GM12878 (cell line): ENCODE measurements around the gene SPG21. TPM values are rescaled to one million over a fixed set of nuclear protein-coding genes. Genes with fewer than 3 reads are reported as not detected.

Experiments
- ATAC-seq: fragments of 200-7000 bp; cut with Tn5 transposase; 3 replicates; pipeline ENCODE4 v1.9.1; 2020; ENCODE audit warnings: mild to moderate bottlenecking, moderate library complexity
- BruUV-seq: library from RNA; stranded (reverse); fragments of 400-500 nt; replicated peaks from 2 replicates; lab custom pipeline; 2021; lab: Mats Ljungman, UMichigan
- CTCF ChIA-PET: fragments of 300-600 bp; sonication (Branson Sonifier 250); formaldehyde crosslinking; extraction: SDS; loops from one replicate; lab custom pipeline; 2021; ENCODE audit warnings: inconsistent platforms; lab: Yijun Ruan, JAX
- POLR2A ChIA-PET: fragments of 350-600 bp; formaldehyde crosslinking; extraction: SDS; loops from one replicate; lab custom pipeline; 2021; ENCODE audit warnings: inconsistent platforms; lab: Charles Lee
- RAD21 ChIA-PET: fragments of 300-600 bp; sonication (Branson Sonifier 250); formaldehyde crosslinking; loops from one replicate; lab custom pipeline; 2023; ENCODE audit warnings: antibody characterized with exemption; ENCODE audit not compliant: unreplicated experiment; lab: Charles Lee
- SMC1A ChIA-PET: fragments of 300-600 bp; sonication (Branson Sonifier 250); formaldehyde crosslinking; loops from one replicate; lab custom pipeline; 2023; ENCODE audit not compliant: unreplicated experiment, uncharacterized antibody; lab: Charles Lee
- DNase-seq: peaks from one replicate; pipeline ENCODE4 v3.0.0-alpha.2; 2011; ENCODE audit warnings: low read depth, low spot score
- FAIRE-seq: peaks from 3 replicates; lab custom pipeline; 2011; peaks lifted over from hg19 to GRCh38; lab: Jason Lieb, UNC
- H2AFZ ChIP-seq: 2 replicates; pipeline ENCODE4 v1.6.0; 2011; ENCODE audit warnings: low read depth, low read length, control low read depth; ENCODE audit not compliant: control insufficient read depth
- H3K27ac ChIP-seq: 2 replicates; pipeline ENCODE4 v1.5.1; 2011; ENCODE audit warnings: control low read depth; ENCODE audit not compliant: control insufficient read depth, insufficient read depth
- H3K27me3 ChIP-seq, 2 experiments: replicated peaks in 1 of 2; 2 replicates each; pipeline versions ENCODE4 v1.6.0 to v1.6.1; 2011; ENCODE audit warnings: low read length in 1 of 2; ENCODE audit not compliant: control insufficient read depth in 2 of 2, insufficient read depth in 2 of 2
- H3K36me3 ChIP-seq, 2 experiments: 2 replicates each; pipeline ENCODE4 v1.5.1; 2011; ENCODE audit warnings: low read length in 1 of 2; ENCODE audit not compliant: control insufficient read depth in 2 of 2, insufficient read depth in 2 of 2
- H3K4me1 ChIP-seq: 2 replicates; pipeline ENCODE4 v1.6.1; 2011; ENCODE audit warnings: mild to moderate bottlenecking, low read length, moderate library complexity, mixed read lengths; ENCODE audit not compliant: control insufficient read depth, insufficient read depth
- H3K4me2 ChIP-seq: 2 replicates; pipeline ENCODE4 v1.6.0; 2011; ENCODE audit warnings: control low read depth; ENCODE audit not compliant: control insufficient read depth, insufficient read depth
- H3K4me3 ChIP-seq: fragments of 200-600 bp; sonication (generic); 2 replicates; pipeline ENCODE4 v1.5.1; 2016
- H3K79me2 ChIP-seq: 2 replicates; pipeline ENCODE4 v1.6.0; 2011; ENCODE audit warnings: low read length; ENCODE audit not compliant: control insufficient read depth, insufficient read depth
- H3K9ac ChIP-seq: 2 replicates; pipeline ENCODE4 v1.8.0; 2011; ENCODE audit warnings: low read length, control low read depth, mixed read lengths; ENCODE audit not compliant: control insufficient read depth, insufficient read depth
- H3K9me3 ChIP-seq: replicated peaks from 3 replicates; pipeline ENCODE4 v1.5.1; 2011; ENCODE audit warnings: mild to moderate bottlenecking, low read length; ENCODE audit not compliant: control insufficient read depth, insufficient read depth
- H4K20me1 ChIP-seq: 2 replicates; pipeline ENCODE4 v1.6.0; 2011; ENCODE audit not compliant: control insufficient read depth, insufficient read depth
- ATF2 ChIP-seq: IDR thresholded peaks from 2 replicates; pipeline ENCODE4 v1.6.1; 2012; ENCODE audit warnings: low read length, inconsistent platforms
- BACH1 ChIP-seq: fragments of 450-650 bp; IDR thresholded peaks from 2 replicates; pipeline ENCODE4 v1.6.1; 2017; ENCODE audit warnings: mild to moderate bottlenecking, borderline replicate concordance
- CEBPB ChIP-seq, 2 experiments: fragments of 150-350 bp in 1 of 2; IDR thresholded peaks; 2 replicates each; pipeline ENCODE4 v1.6.1; 2012 to 2014; ENCODE audit warnings: low read depth in 2 of 2, low read length in 2 of 2, borderline replicate concordance in 1 of 2, inconsistent platforms in 1 of 2
- CHD2 ChIP-seq: IDR thresholded peaks from 2 replicates; pipeline ENCODE4 v1.6.1; 2011; ENCODE audit warnings: low read depth, low read length, improper control_type of control experiment, borderline replicate concordance
- ESRRA ChIP-seq: IDR thresholded peaks from 2 replicates; pipeline ENCODE4 v1.6.1; 2012; ENCODE audit warnings: mild to moderate bottlenecking, low read length, improper control_type of control experiment
- HDGF ChIP-seq: fragments of 450-650 bp; IDR thresholded peaks from 2 replicates; pipeline ENCODE4 v1.6.1; 2016; ENCODE audit warnings: antibody characterized with exemption
- POLR2AphosphoS5 ChIP-seq: IDR thresholded peaks from 2 replicates; pipeline ENCODE4 v1.6.1; 2011; ENCODE audit warnings: mild to moderate bottlenecking, low read length, inconsistent platforms
- RAD51 ChIP-seq: fragments of 450-650 bp; IDR thresholded peaks from 2 replicates; pipeline ENCODE4 v1.6.1; 2016; ENCODE audit warnings: moderate library complexity, mild to moderate bottlenecking, inconsistent platforms
- RUNX3 ChIP-seq: IDR thresholded peaks from 2 replicates; pipeline ENCODE4 v1.6.1; 2012; ENCODE audit warnings: low read length, inconsistent platforms
- SIX5 ChIP-seq: IDR thresholded peaks from 2 replicates; pipeline ENCODE4 v1.6.1; 2011; ENCODE audit warnings: mild to moderate bottlenecking, low read depth, low read length, moderate library complexity; ENCODE audit not compliant: severe bottlenecking
- TBL1XR1 ChIP-seq: IDR thresholded peaks from 2 replicates; pipeline ENCODE4 v1.6.1; 2012; ENCODE audit warnings: low read depth, low read length, improper control_type of control experiment
- WGBS: methylation state at CpG from one replicate; pipeline ENCODE4 v1.1.6; 2016; ENCODE audit warnings: low lambda C conversion rate; ENCODE audit not compliant: insufficient replicate concordance, insufficient coverage; ENCODE audit errors: missing lambda C conversion rate; 5-methylcytosine and 5-hydroxymethylcytosine counted together
- in situ Hi-C: fragments of 300-500 bp; cut with MboI; formaldehyde crosslinking; loops from 9 replicates; pipeline ENCODE4 v1.14.3; 2018; ENCODE audit warnings: mixed read lengths
- intact Hi-C: fragments of 100-400 bp; cut with micrococcal nuclease; formaldehyde crosslinking; loops from one replicate; pipeline ENCODE4 v1.14.2; 2022; ENCODE audit not compliant: unreplicated experiment
- polyA plus RNA-seq, 11 experiments: library from polyadenylated mRNA; depleted of rRNA in 4 of 11; unstranded in 6 of 11; stranded (reverse) in 5 of 11; fragments of >200 nt; fragmentation: Nextera tagmentation in 4 of 11; fragmentation: Illumina TruSeq in 1 of 11; extraction: Ambion mirVana in 4 of 11; extraction: Trizol in 1 of 11; gene quantifications; 1 replicate in 1 of 11; 2 replicates in 10 of 11; pipeline versions ENCODE4 v1.2.1 to v1.2.3, GENCODE V29; 2011 to 2016; ENCODE audit warnings: inconsistent platforms in 2 of 11, missing spikeins in 2 of 11, low read depth in 1 of 11
- total RNA-seq, 4 experiments: library from RNA; depleted of rRNA in 3 of 4; stranded (reverse); fragments of >200 nt in 3 of 4; fragmentation: Illumina TruSeq in 1 of 4; extraction: Trizol in 1 of 4; gene quantifications; 2 replicates each; pipeline versions ENCODE4 v1.2.1 to v1.2.3, GENCODE V29; 2013 to 2021

The SPG21 gene
- total and polyA plus RNA-seq, 10 of the 15 experiments (the other 5 are each of a cell fraction or from before 2014, with no cell fraction given) = 25.5 to 116 (median 68.0) TPM

- SMC1A ChIA-PET = no interaction called here
- Histone ChIP-seq H3K4me2 (no peak overlapping the region), H3K36me3 (no peaks in the 10 kb centered on the region; a peak in 2 of 4 replicates), H3K27me3 (no peaks in the 10 kb centered on the region), H3K9me3 (no peaks in the 10 kb centered on the region), H2AFZ (no peak overlapping the region), H3K4me3 (no peak overlapping the region), H4K20me1 (no peaks in the 10 kb centered on the region), H3K9ac (no peak overlapping the region), H3K4me1 (no peaks in the 10 kb centered on the region), H3K79me2 (no peaks in the 10 kb centered on the region), H3K27ac (no peak overlapping the region)
- CTCF ChIA-PET = no interaction called here
- DNase-seq (no peak), FAIRE-seq (no peak), ATAC-seq (no peak)
- RAD21 ChIA-PET = no interaction called here
- 58% methylated on average over 2 of the region's 2 CpGs for WGBS
- POLR2A ChIA-PET = no interaction called here
- TF ChIP-seq TBL1XR1 = no peak
- no peak for TF ChIP-seq CHD2
- TF ChIP-seq BACH1 = no peak
- no peak for TF ChIP-seq SIX5
- TF ChIP-seq CEBPB (IDR thresholded peaks at IDR 0.05; ENCODE audit: borderline replicate concordance in 1 of 2, low read depth in 2 of 2, low read length in 2 of 2) = no peak
- no peak for TF ChIP-seq ATF2
- TF ChIP-seq POLR2AphosphoS5 = no peak
- no peak for TF ChIP-seq HDGF
- no peak for TF ChIP-seq RUNX3
- TF ChIP-seq RAD51 = no peak
- TF ChIP-seq ESRRA = no peak
- intact Hi-C loops = no loop called here
- no TSS peak for BruUV-seq
- in situ Hi-C loops = no loop called here
These were observed 37.8 kb downstream of the SPG21 start for GRCh38 chr15:64951777-64952418.
